HEK293 (cell line): ENCODE data around the gene TRA2B.

ENCODE experiments used
- CTCF ChIA-PET: fragments of 350-600 bp; formaldehyde crosslinking; extraction: SDS; loops from one replicate; lab custom pipeline; 2021; ENCODE audit warnings: antibody characterized with exemption; lab: Yijun Ruan, JAX
- POLR2A ChIA-PET: fragments of 300-600 bp; formaldehyde crosslinking; extraction: SDS; loops from one replicate; lab custom pipeline; 2020; ENCODE audit warnings: antibody characterized with exemption, inconsistent platforms; lab: Yijun Ruan, JAX
- H3K27ac ChIP-seq: fragments of 200-500 bp; sonication (Bioruptor generic); 2 replicates; pipeline ENCODE4 v1.5.1; 2014; ENCODE audit warnings: low read depth, low read length, control low read depth, inconsistent platforms; ENCODE audit errors: extremely low read depth
- H3K36me3 ChIP-seq, 2 experiments: fragments of 200-500 bp in 1 of 2; sonication (Bioruptor generic) in 1 of 2; 1 replicate in 1 of 2; 2 replicates in 1 of 2; pipeline ENCODE4 v1.5.1; 2014 to 2017; ENCODE audit warnings: inconsistent platforms in 2 of 2, low read length in 2 of 2; ENCODE audit not compliant: control insufficient read depth in 2 of 2, insufficient read depth in 1 of 2
- H3K4me1 ChIP-seq: fragments of 200-500 bp; sonication (Bioruptor generic); 2 replicates; pipeline ENCODE4 v1.5.1; 2014; ENCODE audit warnings: mild to moderate bottlenecking, low read length, inconsistent platforms; ENCODE audit not compliant: control insufficient read depth, insufficient read depth
- H3K4me3 ChIP-seq: 2 replicates; pipeline ENCODE4 v1.5.1; 2011; ENCODE audit warnings: low read depth, mild to moderate bottlenecking, control low read depth, low read length, moderate library complexity
- H3K9me3 ChIP-seq: fragments of 200-500 bp; sonication (Bioruptor generic); 2 replicates; pipeline ENCODE4 v1.5.1; 2014; ENCODE audit warnings: low read depth, low read length, inconsistent platforms; ENCODE audit not compliant: control insufficient read depth, insufficient read depth
- BCL11A ChIP-seq: fragments of 450-650 bp; formaldehyde crosslinking; IDR thresholded peaks from 2 replicates; pipeline ENCODE4 v1.5.1; 2016; ENCODE audit warnings: low read depth, missing biosample characterization, missing genetic modification characterization
- BCL6B ChIP-seq: fragments of 450-650 bp; formaldehyde crosslinking; IDR thresholded peaks from 2 replicates; pipeline ENCODE4 v1.5.1; 2017; ENCODE audit warnings: missing biosample characterization, missing genetic modification characterization
- INSM2 ChIP-seq: fragments of 450-650 bp; formaldehyde crosslinking; IDR thresholded peaks from 2 replicates; pipeline ENCODE4 v1.5.1; 2016; ENCODE audit warnings: missing biosample characterization, missing genetic modification characterization
- KLF17 ChIP-seq: fragments of 450-650 bp; formaldehyde crosslinking; IDR thresholded peaks from 2 replicates; pipeline ENCODE4 v1.5.1; 2016; ENCODE audit warnings: missing biosample characterization, missing genetic modification characterization
- PRDM4 ChIP-seq: fragments of 450-650 bp; formaldehyde crosslinking; IDR thresholded peaks from 2 replicates; pipeline ENCODE4 v1.5.1; 2017; ENCODE audit warnings: missing biosample characterization, missing genetic modification characterization
- PRDM6 ChIP-seq: fragments of 450-650 bp; formaldehyde crosslinking; IDR thresholded peaks from 2 replicates; pipeline ENCODE4 v1.5.1; 2017; ENCODE audit warnings: missing biosample characterization, missing genetic modification characterization
- REPIN1 ChIP-seq: fragments of 450-650 bp; formaldehyde crosslinking; IDR thresholded peaks from 2 replicates; pipeline ENCODE4 v1.5.1; 2017; ENCODE audit warnings: missing biosample characterization, missing genetic modification characterization, low read depth
- SETDB1 ChIP-seq: IDR thresholded peaks from one replicate; pipeline ENCODE4 v1.6.1; 2017; ENCODE audit warnings: mild to moderate bottlenecking, low read length, moderate library complexity, mixed read lengths; ENCODE audit not compliant: insufficient read length
- SP7 ChIP-seq: fragments of 450-650 bp; formaldehyde crosslinking; IDR thresholded peaks from 2 replicates; pipeline ENCODE4 v1.5.1; 2016; ENCODE audit warnings: missing biosample characterization, missing genetic modification characterization
- TCF7L2 ChIP-seq: IDR thresholded peaks from 2 replicates; pipeline ENCODE4 v1.6.1; 2011; ENCODE audit warnings: low read depth, mild to moderate bottlenecking, inconsistent platforms, low read length, moderate library complexity, borderline replicate concordance
- YY2 ChIP-seq: fragments of 450-650 bp; formaldehyde crosslinking; IDR thresholded peaks from 2 replicates; pipeline ENCODE4 v1.5.1; 2016; ENCODE audit warnings: missing biosample characterization, missing genetic modification characterization
- ZBTB17 ChIP-seq: fragments of 450-650 bp; formaldehyde crosslinking; IDR thresholded peaks from 2 replicates; pipeline ENCODE4 v1.5.1; 2016; ENCODE audit warnings: missing biosample characterization, missing genetic modification characterization
- ZBTB21 ChIP-seq: fragments of 450-650 bp; formaldehyde crosslinking; IDR thresholded peaks from 2 replicates; pipeline ENCODE4 v1.5.1; 2017; ENCODE audit warnings: missing biosample characterization, missing genetic modification characterization
- ZNF174 ChIP-seq: fragments of 450-650 bp; formaldehyde crosslinking; IDR thresholded peaks from 2 replicates; pipeline ENCODE4 v1.5.0; 2017; ENCODE audit warnings: missing biosample characterization, mild to moderate bottlenecking, missing genetic modification characterization
- ZNF18 ChIP-seq: fragments of 450-650 bp; formaldehyde crosslinking; IDR thresholded peaks from 2 replicates; pipeline ENCODE4 v1.5.1; 2016; ENCODE audit warnings: missing biosample characterization, missing genetic modification characterization
- ZNF202 ChIP-seq: fragments of 450-650 bp; formaldehyde crosslinking; IDR thresholded peaks from 2 replicates; pipeline ENCODE4 v1.5.1; 2016; ENCODE audit warnings: missing biosample characterization, missing genetic modification characterization, borderline replicate concordance
- ZNF221 ChIP-seq: fragments of 450-650 bp; formaldehyde crosslinking; IDR thresholded peaks from 2 replicates; pipeline ENCODE4 v1.5.1; 2017; ENCODE audit warnings: missing biosample characterization, missing genetic modification characterization, borderline replicate concordance
- ZNF26 ChIP-seq: fragments of 450-650 bp; formaldehyde crosslinking; IDR thresholded peaks from 2 replicates; pipeline ENCODE4 v1.5.1; 2016; ENCODE audit warnings: missing biosample characterization, missing genetic modification characterization
- ZNF350 ChIP-seq: fragments of 450-650 bp; formaldehyde crosslinking; IDR thresholded peaks from 2 replicates; pipeline ENCODE4 v1.5.0; 2017; ENCODE audit warnings: missing biosample characterization, mild to moderate bottlenecking, missing genetic modification characterization
- ZNF530 ChIP-seq: fragments of 450-650 bp; formaldehyde crosslinking; IDR thresholded peaks from 2 replicates; pipeline ENCODE4 v1.5.1; 2016; ENCODE audit warnings: low read depth, missing biosample characterization, missing genetic modification characterization
- ZNF549 ChIP-seq: fragments of 450-650 bp; IDR thresholded peaks from 2 replicates; pipeline ENCODE4 v1.5.1; 2018; ENCODE audit warnings: missing biosample characterization, missing genetic modification characterization, mild to moderate bottlenecking, inconsistent platforms, moderate library complexity
- ZNF624 ChIP-seq: fragments of 450-650 bp; formaldehyde crosslinking; IDR thresholded peaks from 2 replicates; pipeline ENCODE4 v1.5.1; 2017; ENCODE audit warnings: missing biosample characterization, missing genetic modification characterization
- ZNF747 ChIP-seq: fragments of 450-650 bp; formaldehyde crosslinking; IDR thresholded peaks from 2 replicates; pipeline ENCODE4 v1.5.1; 2016; ENCODE audit warnings: missing biosample characterization, missing genetic modification characterization
- ZNF776 ChIP-seq: fragments of 450-650 bp; formaldehyde crosslinking; IDR thresholded peaks from 2 replicates; pipeline ENCODE4 v1.5.0; 2017; ENCODE audit warnings: missing biosample characterization, missing genetic modification characterization, borderline replicate concordance
- ZSCAN23 ChIP-seq: fragments of 450-650 bp; formaldehyde crosslinking; IDR thresholded peaks from 2 replicates; pipeline ENCODE4 v1.5.1; 2016; ENCODE audit warnings: missing biosample characterization, missing genetic modification characterization

Gene TRA2B

GRCh38 chr3:185971579-185971978 lies 33.8 kb upstream of the TRA2B start (continued):
- TF ChIP-seq ZNF221 (no peak), ZNF549 (tag by site-specific recombination) (no peak), ZNF530 (tag by site-specific recombination) (no peak), ZNF624 (tag by site-specific recombination) (no peak), ZBTB17 (tag by site-specific recombination) (no peak), SETDB1 (no peak), YY2 (tag by site-specific recombination) (no peak)

- H3K4me1 ChIP-seq = no peaks in the 10 kb centered on the region
- H3K36me3 ChIP-seq = no peaks in the 10 kb centered on the region
- no peak overlapping the region for H3K27ac ChIP-seq
- no peaks in the 10 kb centered on the region for H3K9me3 ChIP-seq
- TF ChIP-seq BCL6B (tag by site-specific recombination) = no peak
- TF ChIP-seq ZNF747 (tag by site-specific recombination) = no peak
- no peak for TF ChIP-seq ZNF26 (tag by site-specific recombination)
- TF ChIP-seq INSM2 (tag by site-specific recombination) = no peak
- TF ChIP-seq PRDM4 (tag by site-specific recombination) = no peak
- no peak for TF ChIP-seq BCL11A (tag by site-specific recombination)
- TF ChIP-seq ZNF202 (tag by site-specific recombination) = no peak
- no peak for TF ChIP-seq KLF17 (tag by site-specific recombination)
- no peak for TF ChIP-seq ZNF350
- TF ChIP-seq ZNF530 (tag by site-specific recombination) = no peak
- TF ChIP-seq ZNF174 = no peak
- no peak for TF ChIP-seq TCF7L2
- TF ChIP-seq PRDM6 (tag by site-specific recombination) = no peak
- TF ChIP-seq ZBTB21 = no peak
- no peak for TF ChIP-seq ZNF776 (tag by site-specific recombination)
- TF ChIP-seq SP7 = no peak
- no peak for TF ChIP-seq ZSCAN23 (tag by site-specific recombination)
- TF ChIP-seq ZNF18 (tag by site-specific recombination) = no peak
- TF ChIP-seq REPIN1 (tag by site-specific recombination) = no peak
- ChIA-PET CTCF (interaction anchor here (0.8 to 1.6 kb wide), 3 partner anchors 9 to 25 kb away, joined by 3 to 19 read pairs (median 4); no protein-coding TSS in a partner anchor), POLR2A (no interaction called here)
- no peak overlapping the region for H3K4me3 ChIP-seq
These were observed 30.4 kb upstream of the TRA2B start for GRCh38 chr3:185968168-185968567.
